ENCODE measurements around the gene SAMD1.

The SAMD1 gene

DNA sequence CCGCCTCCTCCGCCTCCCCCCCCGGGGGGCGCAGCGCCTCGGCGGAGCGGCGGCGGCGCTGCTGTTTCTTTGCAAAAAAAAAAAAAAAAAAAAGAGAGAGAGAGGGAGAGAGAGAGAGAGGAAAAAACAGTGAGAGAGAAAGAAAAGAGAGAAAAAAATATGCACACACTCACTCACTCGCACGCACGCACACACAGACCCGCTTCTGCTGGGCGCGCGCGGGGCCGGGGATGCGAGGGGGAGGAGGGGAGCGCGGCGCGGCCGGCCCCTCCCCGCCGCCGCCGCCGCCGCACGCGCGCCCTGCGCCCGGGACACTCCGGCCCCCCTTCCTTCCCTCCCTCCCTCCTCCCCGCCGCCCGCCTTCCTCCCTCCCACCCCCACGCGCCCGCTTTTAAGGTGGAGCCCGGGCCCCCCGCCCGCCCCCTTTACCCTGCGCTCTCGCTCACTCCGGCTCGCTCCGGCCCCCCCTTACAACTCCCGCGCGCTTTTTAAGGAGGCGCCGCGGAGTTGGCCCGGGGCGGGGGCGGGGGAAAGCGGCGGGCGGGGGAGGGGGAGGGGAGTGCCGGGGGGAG lies at the start of gene SAMD1:
TSS of gene SAMD1 (minus strand) at position 243 of the 572 bp plus-strand sequence.
- TF ChIP-seq, protein P1, sequence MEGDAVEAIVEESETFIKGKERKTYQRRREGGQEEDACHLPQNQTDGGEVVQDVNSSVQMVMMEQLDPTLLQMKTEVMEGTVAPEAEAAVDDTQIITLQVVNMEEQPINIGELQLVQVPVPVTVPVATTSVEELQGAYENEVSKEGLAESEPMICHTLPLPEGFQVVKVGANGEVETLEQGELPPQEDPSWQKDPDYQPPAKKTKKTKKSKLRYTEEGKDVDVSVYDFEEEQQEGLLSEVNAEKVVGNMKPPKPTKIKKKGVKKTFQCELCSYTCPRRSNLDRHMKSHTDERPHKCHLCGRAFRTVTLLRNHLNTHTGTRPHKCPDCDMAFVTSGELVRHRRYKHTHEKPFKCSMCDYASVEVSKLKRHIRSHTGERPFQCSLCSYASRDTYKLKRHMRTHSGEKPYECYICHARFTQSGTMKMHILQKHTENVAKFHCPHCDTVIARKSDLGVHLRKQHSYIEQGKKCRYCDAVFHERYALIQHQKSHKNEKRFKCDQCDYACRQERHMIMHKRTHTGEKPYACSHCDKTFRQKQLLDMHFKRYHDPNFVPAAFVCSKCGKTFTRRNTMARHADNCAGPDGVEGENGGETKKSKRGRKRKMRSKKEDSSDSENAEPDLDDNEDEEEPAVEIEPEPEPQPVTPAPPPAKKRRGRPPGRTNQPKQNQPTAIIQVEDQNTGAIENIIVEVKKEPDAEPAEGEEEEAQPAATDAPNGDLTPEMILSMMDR (IDR thresholded peaks at IDR 0.05; ENCODE audit: low read depth, low read length, missing control alignments) = no peak
- DNase-seq (ENCODE audit: low read depth) = no peak
- peak within 1 kb of the TSS; percentile 94 for H3K4me3 ChIP-seq (ENCODE audit: low read depth, low read length)

DNA sequence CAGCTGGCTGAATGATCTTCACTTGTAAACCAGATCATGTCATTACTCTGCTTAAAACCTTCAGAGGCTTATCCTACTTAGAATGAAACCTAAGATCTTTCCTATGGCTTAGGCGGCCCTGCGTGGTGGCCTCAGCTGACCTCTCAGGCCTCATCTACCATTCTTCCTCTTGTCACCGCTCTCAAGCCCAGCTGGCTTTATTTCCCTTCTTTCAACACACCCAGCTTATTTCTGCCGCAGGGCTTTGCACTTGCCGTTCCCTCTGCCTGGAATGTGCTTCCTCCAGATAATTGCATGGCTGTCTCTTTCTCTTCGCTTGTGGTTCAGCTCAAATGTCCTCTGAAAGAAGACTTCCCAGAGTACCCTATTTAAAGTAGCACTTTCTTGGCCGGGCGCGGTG lies 49.4 kb upstream of the SAMD1 start:
- H3K4me3 ChIP-seq (ENCODE audit: low read depth, low read length) = no peak overlapping the region
- TF ChIP-seq, protein P1 (IDR thresholded peaks at IDR 0.05; ENCODE audit: low read depth, low read length, missing control alignments) = no peak
- no peak for DNase-seq (ENCODE audit: low read depth)

DNA sequence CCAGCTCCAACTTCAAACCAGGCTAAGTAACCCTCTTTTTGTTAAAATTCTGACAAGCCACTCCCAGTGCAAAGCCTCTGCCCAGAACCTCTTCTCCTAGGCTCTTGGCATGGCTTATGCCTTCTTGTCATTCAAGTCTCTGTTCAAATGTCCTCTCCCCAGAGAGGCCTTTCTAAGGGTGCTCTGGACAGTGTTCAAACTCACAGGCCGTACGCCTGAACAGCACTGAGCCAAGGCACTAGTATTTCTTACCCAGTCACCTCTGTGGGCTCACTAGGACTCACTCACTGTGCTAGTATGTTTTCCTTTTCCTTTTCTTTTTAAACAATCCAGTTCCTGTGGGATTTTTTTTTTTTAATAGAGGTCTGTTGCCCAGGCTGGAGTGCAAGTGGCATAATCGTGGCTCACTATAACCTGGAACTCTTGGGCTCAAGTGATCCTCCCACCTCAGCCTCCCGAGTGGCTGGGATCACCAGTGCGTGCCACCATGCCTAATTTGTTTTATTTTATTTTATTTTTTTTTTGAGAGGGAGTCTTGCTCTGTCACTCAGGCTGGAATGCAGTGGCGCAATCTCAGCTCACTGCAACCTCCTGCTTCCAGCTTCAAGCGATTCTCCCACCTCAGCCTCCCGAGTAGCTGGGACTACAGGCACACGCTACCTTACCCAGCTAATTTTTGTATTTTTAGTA lies 48.2 kb upstream of the SAMD1 start:
- TF ChIP-seq, protein P1 (IDR thresholded peaks at IDR 0.05; ENCODE audit: low read depth, low read length, missing control alignments) = no peak
- no peak overlapping the region for H3K4me3 ChIP-seq (ENCODE audit: low read depth, low read length)
- no peak for DNase-seq (ENCODE audit: low read depth)

DNA sequence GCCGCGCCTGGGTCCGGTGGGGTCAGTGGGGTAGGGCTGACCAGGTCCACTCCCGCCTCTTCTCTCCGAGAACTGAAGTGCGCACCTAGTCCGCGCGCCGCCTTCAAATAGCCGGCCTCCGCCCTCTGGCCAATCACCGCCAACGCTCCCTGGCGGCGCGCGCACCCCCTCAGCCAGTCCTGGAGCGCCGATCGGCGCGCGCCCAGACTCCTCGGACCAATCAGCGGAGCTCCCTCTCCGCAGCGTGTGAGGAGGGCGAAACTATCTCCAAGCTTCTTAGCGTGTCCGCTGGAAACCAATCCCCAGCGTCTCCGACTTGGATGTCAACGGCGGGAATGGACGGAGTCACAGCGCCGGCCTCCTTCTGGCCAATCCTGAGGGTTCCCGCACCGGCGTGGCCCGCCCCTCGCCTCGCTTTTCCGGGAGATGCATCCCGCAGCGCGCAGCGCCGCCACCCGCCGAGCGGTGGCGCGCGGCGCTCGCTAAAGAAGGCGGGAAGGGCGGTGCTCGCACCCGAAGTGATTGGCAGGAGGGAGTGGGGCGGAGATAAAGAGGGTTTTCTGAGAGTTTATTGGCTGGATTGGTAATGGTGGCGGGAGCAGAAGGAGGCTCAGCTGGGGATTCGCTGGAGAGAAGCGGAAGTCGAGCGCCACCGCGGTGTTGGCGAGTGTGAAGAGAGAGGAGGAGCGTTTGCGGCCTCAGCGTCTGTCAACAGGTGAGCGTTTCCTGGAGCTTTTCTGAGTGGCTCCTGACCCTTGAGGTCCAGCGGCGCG lies 46.1 kb upstream of the SAMD1 start, which contains the start of gene ASF1B:
TSS of gene ASF1B (minus strand) at position 81 of the 773 bp plus-strand sequence. CDS start 133 bp downstream, outside the sequence.
- peak; percentile 99 for DNase-seq (ENCODE audit: low read depth)
- TF ChIP-seq, protein P1 (IDR thresholded peaks at IDR 0.05; ENCODE audit: low read depth, low read length, missing control alignments) = peak; percentile 79
- H3K4me3 ChIP-seq (ENCODE audit: low read depth, low read length) = peak within 1 kb of the TSS; percentile 97

DNA sequence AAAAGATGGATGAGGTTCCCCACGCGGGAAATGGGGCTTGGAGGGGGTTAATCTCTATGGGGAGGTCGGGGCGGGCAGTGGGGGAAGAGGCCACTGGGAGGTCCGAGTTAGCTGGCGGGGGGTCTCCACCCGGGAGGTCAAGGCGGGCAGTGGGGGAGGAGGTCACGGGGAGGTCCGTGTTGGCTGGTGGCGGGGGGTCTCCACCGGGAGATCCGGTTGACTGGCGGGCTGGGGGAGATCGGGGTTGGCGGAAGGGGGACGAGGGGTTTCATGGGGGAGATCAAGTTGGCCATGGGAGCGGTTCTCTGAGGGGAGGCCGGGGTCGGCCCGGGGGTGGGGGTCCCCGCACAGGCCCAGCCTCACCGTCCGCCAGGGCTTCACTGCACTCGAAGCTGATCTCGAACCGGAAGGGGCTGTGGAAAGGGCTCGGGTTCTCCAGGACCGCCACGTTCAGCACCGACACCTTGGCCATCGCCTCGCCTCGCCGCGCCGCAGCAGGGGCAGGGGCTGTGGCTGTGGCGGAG lies 45.5 kb upstream of the SAMD1 start:
- no peak for DNase-seq (ENCODE audit: low read depth)
- peak overlapping the region; percentile 97 for H3K4me3 ChIP-seq (ENCODE audit: low read depth, low read length)
- TF ChIP-seq, protein P1 (IDR thresholded peaks at IDR 0.05; ENCODE audit: low read depth, low read length, missing control alignments) = no peak

DNA sequence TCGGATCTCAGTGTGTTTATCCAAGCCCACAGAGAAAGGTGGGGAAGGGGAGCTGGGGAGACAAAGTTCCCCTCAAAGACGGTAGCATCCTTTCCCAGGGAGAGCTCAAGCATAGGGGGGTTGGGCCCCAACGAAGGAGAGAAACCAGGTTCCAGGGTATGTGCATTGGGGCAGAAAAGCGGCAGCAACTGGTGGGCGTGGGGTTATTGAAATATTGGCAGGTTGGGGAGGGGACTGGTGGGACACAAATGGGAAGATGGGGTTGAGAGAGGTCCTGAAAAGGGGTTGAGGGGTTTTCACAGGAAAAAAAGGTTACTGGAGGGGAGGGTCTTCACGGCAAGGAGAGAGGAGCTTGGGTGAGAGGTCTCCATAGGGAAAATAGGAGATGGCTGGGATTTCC lies 44.8 kb upstream of the SAMD1 start:
- no peak for DNase-seq (ENCODE audit: low read depth)
- TF ChIP-seq, protein P1 (IDR thresholded peaks at IDR 0.05; ENCODE audit: low read depth, low read length, missing control alignments) = no peak
- H3K4me3 ChIP-seq (ENCODE audit: low read depth, low read length) = peak overlapping the region; percentile 97
